Peyer's patch (tissue), 4 donors: ENCODE measurements around the gene SFXN3.

Source experiments
- CTCF ChIP-seq, 6 experiments: fragments of 450-650 bp in 4 of 6; fragments of 200-600 bp in 2 of 6; sonication (generic) in 1 of 6; IDR thresholded peaks; one replicate each; pipeline ENCODE4 v1.5.1; 2017 to 2019; ENCODE audit warnings: antibody characterized with exemption in 6 of 6, mild to moderate bottlenecking in 3 of 6, moderate library complexity in 1 of 6
- POLR2A ChIP-seq, 2 donors: fragments of 450-650 bp; IDR thresholded peaks; one replicate each; pipeline ENCODE4 v1.5.1; 2017; ENCODE audit warnings: antibody characterized with exemption in 2 of 2, mild to moderate bottlenecking in 2 of 2, moderate library complexity in 2 of 2

- TF ChIP-seq CTCF (IDR thresholded peaks at IDR 0.05) (no peak), POLR2A (IDR thresholded peaks at IDR 0.05) (no peak)
Measured at GRCh38 chr10:101005869-101006567, 25.0 kb upstream of the SFXN3 start.
